GM23248 (cell line): ENCODE results near the gene TNS2. TPM values are rescaled to one million over a fixed set of nuclear protein-coding genes. Genes with fewer than 3 reads are reported as not detected.

Experiments used
- DNase-seq: peaks from one replicate; pipeline ENCODE4 v3.0.0-alpha.2; 2015
- H2AFZ ChIP-seq: fragments of 200-600 bp; sonication (generic); 2 replicates; pipeline ENCODE4 v1.6.1; 2016; ENCODE audit warnings: antibody characterized with exemption
- H3F3A ChIP-seq: fragments of 200-600 bp; sonication (generic); 2 replicates; pipeline ENCODE4 v1.6.1; 2016; ENCODE audit warnings: mild to moderate bottlenecking, antibody characterized with exemption, mixed run types; ENCODE audit not compliant: insufficient read depth
- H3K27ac ChIP-seq: fragments of 200-600 bp; sonication (generic); 2 replicates; pipeline ENCODE4 v1.5.1; 2016; ENCODE audit warnings: mild to moderate bottlenecking
- H3K27me3 ChIP-seq: fragments of 200-600 bp; sonication (generic); replicated peaks from 2 replicates; pipeline ENCODE4 v1.6.1; 2016; ENCODE audit warnings: mild to moderate bottlenecking; ENCODE audit not compliant: insufficient read depth
- H3K36me3 ChIP-seq: fragments of 200-600 bp; sonication (generic); 2 replicates; pipeline ENCODE4 v1.6.1; 2016; ENCODE audit warnings: low read depth, mild to moderate bottlenecking
- H3K4me1 ChIP-seq: fragments of 200-600 bp; sonication (generic); 2 replicates; pipeline ENCODE4 v1.6.1; 2016; ENCODE audit warnings: mild to moderate bottlenecking; ENCODE audit not compliant: insufficient read depth
- H3K4me2 ChIP-seq: fragments of 200-600 bp; sonication (generic); one replicate; pipeline ENCODE4 v1.6.1; 2016; ENCODE audit warnings: mild to moderate bottlenecking; ENCODE audit not compliant: unreplicated experiment
- H3K4me3 ChIP-seq: fragments of 200-600 bp; sonication (generic); 2 replicates; pipeline ENCODE4 v1.5.1; 2016; ENCODE audit warnings: mild to moderate bottlenecking
- H3K79me2 ChIP-seq: fragments of 200-600 bp; sonication (generic); 2 replicates; pipeline ENCODE4 v1.6.1; 2016; ENCODE audit warnings: mild to moderate bottlenecking; ENCODE audit not compliant: insufficient read depth
- H3K9ac ChIP-seq: fragments of 200-600 bp; sonication (generic); 2 replicates; pipeline ENCODE4 v1.6.1; 2016; ENCODE audit warnings: mild to moderate bottlenecking
- H3K9me2 ChIP-seq: fragments of 200-600 bp; sonication (generic); 2 replicates; pipeline ENCODE4 v1.6.1; 2016; ENCODE audit warnings: mixed run types, mild to moderate bottlenecking, moderate library complexity; ENCODE audit not compliant: insufficient read depth
- H3K9me3 ChIP-seq: fragments of 200-600 bp; sonication (generic); one replicate; pipeline ENCODE4 v1.6.1; 2017; ENCODE audit warnings: low read depth
- H4K20me1 ChIP-seq: fragments of 200-600 bp; sonication (generic); 2 replicates; pipeline ENCODE4 v1.6.0; 2016; ENCODE audit not compliant: insufficient read depth
- EZH2 ChIP-seq: fragments of 200-600 bp; sonication (generic); IDR thresholded peaks from 2 replicates; pipeline ENCODE4 v1.6.1; 2018; ENCODE audit warnings: antibody characterized with exemption, mild to moderate bottlenecking; ENCODE audit not compliant: insufficient read depth, poor library complexity, severe bottlenecking
- EZH2phosphoT487 ChIP-seq: fragments of 200-600 bp; sonication (generic); IDR thresholded peaks from 2 replicates; pipeline ENCODE4 v1.6.1; 2018; ENCODE audit warnings: antibody characterized with exemption, moderate library complexity, mild to moderate bottlenecking, low read depth; ENCODE audit not compliant: insufficient read depth
- WGBS, 2 experiments: methylation state at CpG; one replicate each; pipeline ENCODE4 v1.1.6; 2015 to 2017; ENCODE audit warnings: low lambda C conversion rate in 2 of 2, low coverage in 1 of 2; ENCODE audit errors: missing lambda C conversion rate in 2 of 2; 5-methylcytosine and 5-hydroxymethylcytosine counted together
- in situ Hi-C: fragments of 300-500 bp; cut with MboI; formaldehyde crosslinking; loops from 2 replicates; pipeline ENCODE4 v1.15.0; 2020
- polyA plus RNA-seq: library from polyadenylated mRNA; unstranded; fragments of >200 nt; fragmentation: Nextera tagmentation; extraction: Ambion mirVana; gene quantifications from 2 replicates; pipeline ENCODE4 v1.2.1, GENCODE V29; 2016
- total RNA-seq: library from RNA; depleted of rRNA; stranded (reverse); fragments of >200 nt; shearing (Covaris generic); gene quantifications from 2 replicates; pipeline ENCODE4 v1.2.3, GENCODE V29; 2014

The TNS2 gene
- total and polyA plus RNA-seq, 2 experiments from 2014 or later: 26.1 to 41.6 TPM

GRCh38 chr12:53053218-53054111 lies 3.6 kb downstream of the TNS2 start:
- Histone ChIP-seq H3K4me3 (peak overlapping the region; percentile 60; the same call in 1 of the 2 replicates), H3K9me3 (no peaks in the 10 kb centered on the region), H3K9ac (peak overlapping the region; percentile 63; the same call in 1 of the 2 replicates), H3K9me2 (no peaks in the 10 kb centered on the region), H3K4me1 (peaks cover 66% of the 10 kb centered on the region), H4K20me1 (no peaks in the 10 kb centered on the region), H3K27ac (0 out of 2 replicates have a peak overlapping the region, but pooled peaks have one; percentile 5), H3F3A (peaks cover 29% of the 10 kb centered on the region), H3K27me3 (no peaks in the 10 kb centered on the region), H3K4me2 (peak overlapping the region; percentile 65), H2AFZ (no peak overlapping the region), H3K79me2 (peaks cover 27% of the 10 kb centered on the region), H3K36me3 (no peaks in the 10 kb centered on the region)
- peak; percentile 63 for DNase-seq
- in situ Hi-C loops: no loop called here
- WGBS, 2 experiments: 52 to 60% methylated on average over 13 to 14 of the region's 16 CpGs
- TF ChIP-seq EZH2 (no peak), EZH2phosphoT487 (no peak)

- Histone ChIP-seq H3K4me3 (peak overlapping the region; percentile 60), H3K9me2 (no peaks in the 10 kb centered on the region), H2AFZ (0 out of 2 replicates have a peak overlapping the region, but pooled peaks have one; percentile 31), H3K9ac (peak overlapping the region; percentile 63), H3K4me1 (peaks cover 58% of the 10 kb centered on the region), H3K27me3 (no peaks in the 10 kb centered on the region), H3K36me3 (no peaks in the 10 kb centered on the region), H3F3A (peaks cover 27% of the 10 kb centered on the region), H3K79me2 (peaks cover 27% of the 10 kb centered on the region), H4K20me1 (no peaks in the 10 kb centered on the region), H3K27ac (peak overlapping the region; percentile 43), H3K9me3 (no peaks in the 10 kb centered on the region), H3K4me2 (peak overlapping the region; percentile 65)
- 4 to 8% methylated on average over 36 to 48 of the region's 48 CpGs for WGBS, 2 experiments
- in situ Hi-C loops: no loop called here
- TF ChIP-seq EZH2 (no peak), EZH2phosphoT487 (no peak)
- peak; percentile 93 for DNase-seq
These were observed 4.4 kb downstream of the TNS2 start for GRCh38 chr12:53054112-53054878.

GRCh38 chr12:53055471-53056266 lies 5.8 kb downstream of the TNS2 start:
- H3K36me3 ChIP-seq: no peaks in the 10 kb centered on the region
- H3K27ac ChIP-seq: no peak overlapping the region
- WGBS, 2 experiments: 78 to 82% methylated on average over 15 of the region's 15 CpGs
- H3K9ac ChIP-seq: no peak overlapping the region
- DNase-seq: no peak
- peaks cover 15% of the 10 kb centered on the region for H3K79me2 ChIP-seq
- H3K4me2 ChIP-seq: no peak overlapping the region
- TF ChIP-seq EZH2 (no peak), EZH2phosphoT487 (no peak)
- peaks cover 53% of the 10 kb centered on the region for H3K4me1 ChIP-seq
- no peak overlapping the region for H2AFZ ChIP-seq
- no peaks in the 10 kb centered on the region for H3K27me3 ChIP-seq
- no peak overlapping the region for H3K4me3 ChIP-seq
- H4K20me1 ChIP-seq: no peaks in the 10 kb centered on the region
- no peaks in the 10 kb centered on the region for H3K9me3 ChIP-seq
- H3K9me2 ChIP-seq: no peaks in the 10 kb centered on the region
- in situ Hi-C loops: no loop called here
- H3F3A ChIP-seq: peaks cover 22% of the 10 kb centered on the region

- peaks cover 11% of the 10 kb centered on the region for H3K79me2 ChIP-seq
- H3K27ac ChIP-seq: peak overlapping the region; percentile 31; the same call in 1 of the 2 replicates
- H3K27me3 ChIP-seq: no peaks in the 10 kb centered on the region
- 51 to 54% methylated on average over 5 of the region's 5 CpGs for WGBS, 2 experiments
- H3K4me1 ChIP-seq: peaks cover 48% of the 10 kb centered on the region
- in situ Hi-C loops: no loop called here
- H3K9ac ChIP-seq: no peak overlapping the region
- no peak overlapping the region for H3K4me2 ChIP-seq
- H3K9me3 ChIP-seq: no peaks in the 10 kb centered on the region
- H2AFZ ChIP-seq: no peak overlapping the region
- DNase-seq: peak; percentile 64
- no peaks in the 10 kb centered on the region for H4K20me1 ChIP-seq
- no peak overlapping the region for H3K4me3 ChIP-seq
- H3K36me3 ChIP-seq: no peaks in the 10 kb centered on the region
- H3F3A ChIP-seq: peaks cover 22% of the 10 kb centered on the region
- no peaks in the 10 kb centered on the region for H3K9me2 ChIP-seq
- TF ChIP-seq EZH2phosphoT487 (no peak), EZH2 (no peak)
These were observed 6.4 kb downstream of the TNS2 start for GRCh38 chr12:53056296-53056695.
